CD4-positive, CD25-positive, alpha-beta regulatory T cell (primary cell): Measurements from ENCODE around the gene SORCS3. TPM values are rescaled to one million over a fixed set of nuclear protein-coding genes. Genes with fewer than 3 reads are reported as not detected.

ENCODE experiments used
- ATAC-seq, 2 donors: fragments of 150-1000 bp; cut with Tn5 transposase; one replicate each; pipeline ENCODE4 v1.10.0; 2021; ENCODE audit warnings: low read depth in 2 of 2, moderate number of reproducible peaks in 2 of 2, moderate library complexity in 1 of 2
- DNase-seq, 3 donors: peaks; one replicate each; pipeline versions ENCODE4 v3.0.0 to v3.0.0-alpha.2; 2012 to 2022; ENCODE audit warnings: mixed read lengths in 1 of 3
- H3K27ac ChIP-seq: one replicate; pipeline ENCODE4 v1.7.0; 2013; ENCODE audit warnings: mild to moderate bottlenecking, low read length; ENCODE audit not compliant: insufficient read depth, poor library complexity, severe bottlenecking
- H3K27me3 ChIP-seq: one replicate; pipeline ENCODE4 v1.7.0; 2013; ENCODE audit warnings: low read length; ENCODE audit not compliant: control insufficient read depth, insufficient read depth
- H3K36me3 ChIP-seq: one replicate; pipeline ENCODE4 v1.7.0; 2013; ENCODE audit warnings: mild to moderate bottlenecking, low read length, moderate library complexity; ENCODE audit not compliant: control insufficient read depth, insufficient read depth
- H3K4me1 ChIP-seq: 2 replicates; pipeline ENCODE4 v1.7.0; 2013; ENCODE audit warnings: mild to moderate bottlenecking, low read length; ENCODE audit not compliant: insufficient read depth, control insufficient read depth, poor library complexity, severe bottlenecking
- H3K4me3 ChIP-seq: one replicate; pipeline ENCODE4 v1.7.0; 2013; ENCODE audit warnings: low read depth, mild to moderate bottlenecking, low read length, moderate library complexity
- H3K9me3 ChIP-seq, 2 experiments: 1 replicate in 1 of 2; 2 replicates in 1 of 2; pipeline ENCODE4 v1.7.0; 2013; ENCODE audit warnings: low read length in 2 of 2, mild to moderate bottlenecking in 1 of 2, moderate library complexity in 1 of 2; ENCODE audit not compliant: control insufficient read depth in 2 of 2
- H3K27ac Mint-ChIP-seq, 3 donors: one replicate each; pipeline ENCODE4 v1.8.0; 2020 to 2022; ENCODE audit warnings: mild to moderate bottlenecking in 3 of 3, mixed read lengths in 3 of 3, moderate library complexity in 2 of 3
- H3K27me3 Mint-ChIP-seq: one replicate; pipeline ENCODE4 v1.8.0; 2022; ENCODE audit warnings: mild to moderate bottlenecking, mixed read lengths
- H3K36me3 Mint-ChIP-seq: one replicate; pipeline ENCODE4 v1.8.0; 2020; ENCODE audit warnings: mixed read lengths
- H3K4me1 Mint-ChIP-seq, 4 donors: one replicate each; pipeline ENCODE4 v1.8.0; 2020 to 2022; ENCODE audit warnings: mixed read lengths in 4 of 4, mild to moderate bottlenecking in 1 of 4
- H3K4me3 Mint-ChIP-seq, 4 donors: one replicate each; pipeline ENCODE4 v1.8.0; 2020 to 2022; ENCODE audit warnings: mild to moderate bottlenecking in 4 of 4, mixed read lengths in 4 of 4, moderate library complexity in 3 of 4
- H3K9me3 Mint-ChIP-seq, 7 donors: one replicate each; pipeline ENCODE4 v1.8.0; 2020 to 2022; ENCODE audit warnings: mixed read lengths in 7 of 7, mild to moderate bottlenecking in 3 of 7, moderate library complexity in 2 of 7
- polyA plus RNA-seq, 4 donors: library from polyadenylated mRNA; unstranded; fragments of 300-500 nt; fragmentation: Illumina TruSeq; gene quantifications; one replicate each; pipeline ENCODE4 v1.2.3, GENCODE V29; 2021
- total RNA-seq: library from RNA; stranded (reverse); gene quantifications from one replicate; pipeline ENCODE4 v1.2.3, GENCODE V29; 2022

The SORCS3 gene
- total and polyA plus RNA-seq, 5 donors from 2014 or later: 0.35 TPM; not detected in 4

DNA sequence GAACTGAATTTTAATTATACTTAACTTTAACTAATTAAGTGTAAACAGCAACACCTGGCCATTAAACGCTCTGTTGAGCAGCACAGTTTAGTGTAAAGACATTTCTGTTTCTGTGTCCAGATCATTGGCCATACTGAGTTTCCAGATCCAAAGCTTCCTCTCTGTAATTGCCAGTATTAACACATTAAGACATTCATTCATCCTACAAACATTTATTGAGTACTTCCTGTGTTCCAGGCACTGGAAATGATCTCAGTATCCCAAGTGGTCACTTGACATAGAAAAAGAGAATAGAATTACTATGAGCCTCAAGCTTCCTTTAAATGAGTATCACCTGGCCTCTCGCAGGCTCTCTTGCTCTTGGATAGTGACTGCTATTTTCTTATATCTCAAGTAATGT lies 618.1 kb downstream of the SORCS3 start:
- no peak for DNase-seq
- Histone ChIP-seq H3K4me3 (no peak overlapping the region), H3K4me1 (no peaks in the 10 kb centered on the region), H3K36me3 (no peaks in the 10 kb centered on the region), H3K9me3 (no peaks in the 10 kb centered on the region), H3K27me3 (no peaks in the 10 kb centered on the region), H3K27ac (no peak overlapping the region)
- Mint-ChIP-seq H3K9me3 (peaks cover 0 to 6% (median 0%) of the 10 kb centered on the region in 7 donors), H3K36me3 (no peaks in the 10 kb centered on the region), H3K4me3 (no peak overlapping the region), H3K4me1 (no peaks in the 10 kb centered on the region), H3K27me3 (no peaks in the 10 kb centered on the region), H3K27ac (no peak overlapping the region)
- no peak for ATAC-seq

DNA sequence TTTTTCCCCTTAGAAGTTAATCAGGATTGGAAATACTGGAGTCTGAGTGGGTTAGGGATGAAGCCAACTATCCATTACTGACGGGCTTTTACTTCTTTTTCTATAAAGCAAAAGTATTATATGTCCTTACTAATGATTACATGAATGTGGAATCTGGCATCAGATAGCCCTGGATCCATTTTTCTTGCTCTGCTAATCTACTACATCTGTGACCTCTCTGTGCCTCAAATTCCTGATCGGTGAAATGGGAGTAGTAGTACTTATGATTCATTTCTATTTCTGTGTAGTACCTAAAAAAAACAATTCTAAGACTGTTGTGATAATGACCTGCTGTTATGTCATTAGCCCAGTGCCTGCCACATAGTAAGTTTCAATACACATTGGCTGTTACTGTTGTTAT lies 621.6 kb downstream of the SORCS3 start:
- no peaks in the 10 kb centered on the region for H3K4me1 Mint-ChIP-seq
- no peaks in the 10 kb centered on the region for H3K27me3 Mint-ChIP-seq
- H3K4me3 Mint-ChIP-seq: no peak overlapping the region
- Histone ChIP-seq H3K27ac (no peak overlapping the region), H3K9me3 (no peaks in the 10 kb centered on the region), H3K36me3 (no peaks in the 10 kb centered on the region), H3K4me1 (no peaks in the 10 kb centered on the region), H3K4me3 (no peak overlapping the region), H3K27me3 (no peaks in the 10 kb centered on the region)
- H3K36me3 Mint-ChIP-seq: no peaks in the 10 kb centered on the region
- DNase-seq: no peak
- no peak for ATAC-seq
- H3K9me3 Mint-ChIP-seq: peaks cover 0 to 4% (median 0%) of the 10 kb centered on the region in 7 donors
- H3K27ac Mint-ChIP-seq: no peak overlapping the region

DNA sequence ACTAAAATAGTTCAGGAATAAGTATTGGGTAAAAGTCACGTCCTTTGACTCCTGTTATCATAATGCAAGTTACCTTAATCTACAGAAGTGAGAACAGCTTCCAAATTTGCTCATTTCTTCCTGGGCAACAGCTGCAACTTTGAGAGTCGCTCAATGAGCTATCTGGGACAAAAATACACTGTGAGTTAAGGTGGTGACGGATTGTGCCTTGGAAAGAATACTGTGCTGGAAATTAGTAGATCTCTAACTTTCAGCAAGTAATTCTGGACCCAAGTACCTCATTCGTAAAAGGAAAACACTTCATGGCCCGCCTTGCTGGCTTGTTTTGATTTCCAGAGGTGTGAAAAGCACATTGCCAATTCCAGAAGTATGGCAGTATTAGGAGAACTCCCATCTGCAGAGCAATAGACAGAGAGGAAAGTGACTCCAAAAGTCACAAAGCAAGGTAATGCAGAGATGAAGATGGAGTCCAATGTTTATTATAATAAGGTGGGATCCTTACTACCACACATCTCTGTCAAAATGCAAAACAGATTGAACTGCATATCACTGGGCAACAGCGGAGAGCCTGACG lies 626.0 kb downstream of the SORCS3 start:
- Mint-ChIP-seq H3K27me3 (no peaks in the 10 kb centered on the region), H3K4me3 (no peak overlapping the region), H3K9me3 (peaks cover 2 to 6% (median 4%) of the 10 kb centered on the region in 7 donors), H3K4me1 (no peaks in the 10 kb centered on the region), H3K36me3 (no peaks in the 10 kb centered on the region), H3K27ac (no peak overlapping the region)
- Histone ChIP-seq H3K4me1 (no peaks in the 10 kb centered on the region), H3K27me3 (no peaks in the 10 kb centered on the region), H3K36me3 (no peaks in the 10 kb centered on the region), H3K4me3 (no peak overlapping the region), H3K27ac (no peak overlapping the region), H3K9me3 (no peaks in the 10 kb centered on the region)
- ATAC-seq (no peak), DNase-seq (no peak)

DNA sequence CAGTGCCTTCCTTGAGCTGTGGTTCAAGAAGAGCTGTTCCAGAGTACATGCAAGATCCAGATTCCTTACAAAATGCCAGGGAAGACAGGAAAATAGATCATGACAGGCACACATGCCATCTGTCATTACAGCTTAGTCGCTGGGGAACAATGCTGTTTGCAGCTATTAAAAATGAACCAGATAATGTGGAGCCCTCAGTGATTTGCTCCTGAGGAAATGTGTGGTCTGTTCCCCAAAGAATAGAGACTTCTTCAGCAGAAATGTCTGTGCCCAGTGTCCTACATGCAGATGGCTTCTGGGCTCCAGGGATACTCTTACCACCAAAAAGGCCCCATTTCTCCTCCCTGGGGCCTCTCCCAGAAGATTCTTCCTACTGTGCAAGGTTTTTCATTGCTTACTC lies 627.9 kb downstream of the SORCS3 start:
- Histone ChIP-seq H3K27me3 (no peaks in the 10 kb centered on the region), H3K4me1 (no peaks in the 10 kb centered on the region), H3K4me3 (no peak overlapping the region), H3K9me3 (no peaks in the 10 kb centered on the region), H3K27ac (no peak overlapping the region), H3K36me3 (no peaks in the 10 kb centered on the region)
- H3K9me3 Mint-ChIP-seq: peaks cover 2 to 6% (median 4%) of the 10 kb centered on the region in 7 donors
- ATAC-seq: no peak
- no peak for DNase-seq
- H3K27me3 Mint-ChIP-seq: no peaks in the 10 kb centered on the region
- H3K4me3 Mint-ChIP-seq: no peak overlapping the region
- no peak overlapping the region for H3K27ac Mint-ChIP-seq
- no peaks in the 10 kb centered on the region for H3K36me3 Mint-ChIP-seq
- no peaks in the 10 kb centered on the region for H3K4me1 Mint-ChIP-seq

DNA sequence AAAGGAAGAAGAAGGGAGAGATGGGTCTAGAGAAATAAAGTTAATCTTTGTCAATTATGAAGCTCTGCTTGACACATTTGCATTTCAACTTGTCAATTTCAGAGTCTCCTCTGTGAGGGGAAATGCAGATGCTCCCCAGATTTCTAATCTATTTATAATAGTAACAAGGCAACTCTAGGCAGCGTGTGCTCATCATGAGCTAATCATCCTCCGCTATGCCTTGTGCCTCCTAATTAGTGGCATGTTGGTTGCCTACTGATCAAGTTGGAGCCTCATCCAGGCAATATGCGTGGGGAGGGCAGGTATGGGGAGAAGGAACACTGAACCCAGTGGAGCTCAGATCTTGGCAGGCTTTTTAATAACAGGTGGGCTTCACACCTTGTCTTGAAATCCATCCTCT lies 628.6 kb downstream of the SORCS3 start:
- H3K4me3 Mint-ChIP-seq: no peak overlapping the region
- H3K27me3 Mint-ChIP-seq: no peaks in the 10 kb centered on the region
- no peaks in the 10 kb centered on the region for H3K36me3 Mint-ChIP-seq

DNA sequence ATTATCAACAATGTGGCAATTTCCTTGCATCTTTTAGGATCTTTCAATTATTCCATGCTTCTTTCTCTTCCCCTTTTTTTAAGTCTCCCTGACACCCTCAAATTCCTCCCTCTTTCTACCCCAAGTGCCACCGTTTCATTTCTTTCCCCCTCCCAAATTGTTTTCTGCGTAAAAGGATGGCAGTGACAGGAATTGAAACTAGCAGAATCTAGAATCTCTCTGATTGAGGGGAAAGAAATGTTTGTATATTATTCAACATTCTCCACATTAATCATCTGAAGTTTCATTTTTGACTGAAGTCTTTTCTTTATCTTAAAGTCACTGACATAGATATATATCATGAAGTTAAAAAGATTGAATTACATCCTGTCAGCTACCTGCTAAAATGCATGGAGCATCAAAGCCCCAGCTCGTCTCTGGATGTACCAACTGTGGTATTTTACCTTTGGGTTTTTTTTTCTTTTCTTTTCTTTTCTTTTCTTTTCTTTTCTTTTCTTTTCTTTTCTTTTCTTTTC lies 633.5 kb downstream of the SORCS3 start:
- no peak overlapping the region for H3K4me3 Mint-ChIP-seq
- H3K27ac ChIP-seq: no peak overlapping the region
- H3K4me1 ChIP-seq: no peaks in the 10 kb centered on the region
- no peak overlapping the region for H3K27ac Mint-ChIP-seq
- H3K9me3 ChIP-seq: no peaks in the 10 kb centered on the region
- H3K4me3 ChIP-seq: no peak overlapping the region
- DNase-seq (no peak), ATAC-seq (no peak)
- peaks cover 0 to 12% (median 1%) of the 10 kb centered on the region in 7 donors for H3K9me3 Mint-ChIP-seq
- no peaks in the 10 kb centered on the region for H3K27me3 ChIP-seq
- H3K36me3 ChIP-seq: no peaks in the 10 kb centered on the region
- no peaks in the 10 kb centered on the region for H3K27me3 Mint-ChIP-seq
- H3K4me1 Mint-ChIP-seq: no peaks in the 10 kb centered on the region
- no peaks in the 10 kb centered on the region for H3K36me3 Mint-ChIP-seq

More for the DNA sequence above, 628.6 kb downstream of the SORCS3 start:
- Histone ChIP-seq H3K9me3 (no peaks in the 10 kb centered on the region), H3K36me3 (no peaks in the 10 kb centered on the region), H3K27me3 (no peaks in the 10 kb centered on the region), H3K4me3 (no peak overlapping the region), H3K4me1 (no peaks in the 10 kb centered on the region), H3K27ac (no peak overlapping the region)
- Mint-ChIP-seq H3K4me1 (no peaks in the 10 kb centered on the region), H3K9me3 (peaks cover 2 to 6% (median 4%) of the 10 kb centered on the region in 7 donors), H3K27ac (no peak overlapping the region)
- DNase-seq: no peak
- ATAC-seq: no peak

DNA sequence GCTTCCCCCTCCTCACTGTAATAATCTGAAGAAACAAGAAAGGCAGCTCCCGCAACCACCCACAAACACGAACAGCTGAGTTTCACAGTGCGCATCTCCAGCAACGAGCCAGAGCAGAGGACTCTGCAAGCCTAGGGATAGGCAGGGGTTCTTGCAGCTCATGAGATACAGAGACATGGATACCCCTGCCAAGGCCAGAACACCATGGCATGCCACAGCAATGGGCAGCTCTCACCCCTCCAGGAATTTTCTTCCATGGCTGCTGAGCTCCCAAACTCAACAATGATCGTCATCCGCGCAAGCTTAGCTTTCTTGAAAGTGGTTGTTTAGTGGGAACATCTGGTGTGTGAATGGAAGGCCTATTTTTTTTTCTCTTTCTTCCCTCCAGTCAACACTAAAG lies 637.3 kb downstream of the SORCS3 start:
- H3K27me3 Mint-ChIP-seq: no peaks in the 10 kb centered on the region
- Histone ChIP-seq H3K36me3 (no peaks in the 10 kb centered on the region), H3K9me3 (no peaks in the 10 kb centered on the region), H3K4me3 (no peak overlapping the region), H3K4me1 (no peaks in the 10 kb centered on the region), H3K27ac (no peak overlapping the region), H3K27me3 (no peaks in the 10 kb centered on the region)
- peaks cover 0 to 13% (median 4%) of the 10 kb centered on the region in 7 donors for H3K9me3 Mint-ChIP-seq
- ATAC-seq: no peak
- no peak overlapping the region for H3K27ac Mint-ChIP-seq
- H3K36me3 Mint-ChIP-seq: no peaks in the 10 kb centered on the region
- no peak overlapping the region for H3K4me3 Mint-ChIP-seq
- no peak for DNase-seq
- H3K4me1 Mint-ChIP-seq: no peaks in the 10 kb centered on the region

DNA sequence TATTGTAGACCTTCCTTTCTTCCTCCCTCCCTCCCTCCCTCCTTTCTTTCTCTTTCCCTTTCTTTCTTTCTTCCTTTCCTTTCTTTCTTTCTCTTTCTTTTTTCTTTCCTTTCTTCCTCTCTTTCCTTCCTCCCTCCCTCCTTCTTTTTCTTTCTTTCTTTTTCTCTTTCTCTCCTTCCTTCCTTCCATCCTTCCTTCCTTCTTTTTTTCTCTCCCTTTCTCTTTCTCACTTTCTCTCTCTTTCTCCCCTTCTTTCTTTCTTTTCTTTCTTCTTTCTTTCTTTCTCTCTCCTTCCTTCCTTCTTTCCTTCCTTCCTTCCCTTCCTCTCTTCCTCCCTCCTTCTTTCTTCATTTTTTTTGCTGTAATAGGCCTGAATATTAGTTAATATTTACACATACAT lies 638.0 kb downstream of the SORCS3 start:
- H3K9me3 ChIP-seq: no peaks in the 10 kb centered on the region
- peaks cover 0 to 13% (median 4%) of the 10 kb centered on the region in 7 donors for H3K9me3 Mint-ChIP-seq

More for the DNA sequence above, 638.0 kb downstream of the SORCS3 start:
- Mint-ChIP-seq H3K4me1 (no peaks in the 10 kb centered on the region), H3K27me3 (no peaks in the 10 kb centered on the region), H3K4me3 (no peak overlapping the region), H3K36me3 (no peaks in the 10 kb centered on the region), H3K27ac (no peak overlapping the region)
- H3K36me3 ChIP-seq: no peaks in the 10 kb centered on the region
- H3K4me1 ChIP-seq: no peaks in the 10 kb centered on the region
- H3K27me3 ChIP-seq: no peaks in the 10 kb centered on the region
- ATAC-seq (no peak), DNase-seq (no peak)
- no peak overlapping the region for H3K27ac ChIP-seq
- H3K4me3 ChIP-seq: no peak overlapping the region
